SK-N-SH (cell line): ENCODE data around the gene ZNF177. TPM values are rescaled to one million over a fixed set of nuclear protein-coding genes. Genes with fewer than 3 reads are reported as not detected.

ENCODE experiments used
- CTCF ChIA-PET: fragments of 300-600, 350-600 bp; formaldehyde crosslinking; extraction: SDS; loops from one replicate; lab custom pipeline; 2021; lab: Yijun Ruan, JAX
- POLR2A ChIA-PET: fragments of 350-600 bp; sonication (Branson Sonifier 250); formaldehyde crosslinking; extraction: SDS; loops from one replicate; lab custom pipeline; 2020; ENCODE audit warnings: antibody characterized with exemption, inconsistent platforms; lab: Yijun Ruan, JAX
- DNase-seq: peaks from one replicate; pipeline ENCODE4 v3.0.0; 2012
- H2AFZ ChIP-seq: fragments of 200-600 bp; sonication (generic); 2 replicates; pipeline ENCODE4 v1.8.1; 2016; ENCODE audit warnings: antibody characterized with exemption, mild to moderate bottlenecking, low read depth
- H3F3A ChIP-seq: fragments of 200-600 bp; sonication (generic); replicated peaks from 2 replicates; pipeline ENCODE3; 2016; ENCODE audit warnings: antibody characterized with exemption, mild to moderate bottlenecking; ENCODE audit not compliant: insufficient read depth
- H3K27ac ChIP-seq, 2 experiments: fragments of 200-500 bp in 1 of 2; fragments of 200-600 bp in 1 of 2; sonication (Bioruptor generic) in 1 of 2; sonication (generic), shearing (Covaris generic) in 1 of 2; 2 replicates each; pipeline versions ENCODE4 v1.5.1 to v1.6.1; 2014 to 2016; ENCODE audit warnings: low read depth in 2 of 2, inconsistent platforms in 1 of 2, low read length in 1 of 2, mild to moderate bottlenecking in 1 of 2, mixed read lengths in 1 of 2
- H3K27me3 ChIP-seq: fragments of 200-600 bp; sonication (generic), shearing (Covaris generic); 2 replicates; pipeline ENCODE4 v1.6.1; 2016; ENCODE audit warnings: mixed run types; ENCODE audit not compliant: insufficient read depth
- H3K36me3 ChIP-seq, 2 experiments: fragments of 200-500 bp in 1 of 2; fragments of 200-600 bp in 1 of 2; sonication (Bioruptor generic) in 1 of 2; sonication (generic) in 1 of 2; replicated peaks in 1 of 2; 2 replicates each; pipeline versions ENCODE3 to v1.5.1; 2014 to 2016; ENCODE audit warnings: low read length in 1 of 2, mild to moderate bottlenecking in 1 of 2; ENCODE audit not compliant: insufficient read depth in 2 of 2, control insufficient read depth in 1 of 2
- H3K4me1 ChIP-seq, 2 experiments: fragments of 200-500 bp in 1 of 2; fragments of 200-600 bp in 1 of 2; sonication (Bioruptor generic) in 1 of 2; sonication (generic), shearing (Covaris generic) in 1 of 2; 2 replicates each; pipeline versions ENCODE4 v1.5.1 to v1.6.1; 2014 to 2016; ENCODE audit warnings: low read depth in 1 of 2, low read length in 1 of 2, mixed run types in 1 of 2; ENCODE audit not compliant: insufficient read depth in 2 of 2, control insufficient read depth in 1 of 2
- H3K4me2 ChIP-seq: fragments of 200-600 bp; sonication (generic), shearing (Covaris generic); 2 replicates; pipeline ENCODE4 v1.6.1; 2017; ENCODE audit warnings: mixed run types
- H3K4me3 ChIP-seq, 2 experiments: fragments of 200-500 bp in 1 of 2; fragments of 200-600 bp in 1 of 2; sonication (Bioruptor generic) in 1 of 2; sonication (generic), shearing (Covaris generic) in 1 of 2; 2 replicates each; pipeline versions ENCODE4 v1.5.1 to v1.8.1; 2014 to 2016; ENCODE audit warnings: low read depth in 2 of 2, inconsistent platforms in 1 of 2, low read length in 1 of 2, mild to moderate bottlenecking in 1 of 2, mixed read lengths in 1 of 2, moderate library complexity in 1 of 2
- H3K79me2 ChIP-seq: fragments of 200-600 bp; sonication (generic); 2 replicates; pipeline ENCODE4 v1.8.1; 2017; ENCODE audit warnings: mild to moderate bottlenecking; ENCODE audit not compliant: insufficient read depth
- H3K9ac ChIP-seq: fragments of 200-600 bp; sonication (generic); 2 replicates; pipeline ENCODE4 v1.6.1; 2017; ENCODE audit warnings: mixed run types
- H3K9me2 ChIP-seq: fragments of 200-600 bp; sonication (generic); 2 replicates; pipeline ENCODE4 v1.6.1; 2017; ENCODE audit warnings: mixed run types
- H3K9me3 ChIP-seq: fragments of 200-600 bp; sonication (generic); 2 replicates; pipeline ENCODE4 v1.6.1; 2017; ENCODE audit warnings: mixed run types, mild to moderate bottlenecking, moderate library complexity
- H4K20me1 ChIP-seq: fragments of 200-600 bp; sonication (generic); 2 replicates; pipeline ENCODE4 v1.6.1; 2017; ENCODE audit warnings: mild to moderate bottlenecking, mixed run types; ENCODE audit not compliant: insufficient read depth
- CHD2 ChIP-seq: fragments of 150-350 bp; IDR thresholded peaks from 2 replicates; pipeline ENCODE4 v1.6.1; 2018; ENCODE audit warnings: low read length; ENCODE audit not compliant: partially characterized antibody
- ELF1 ChIP-seq: IDR thresholded peaks from 2 replicates; pipeline ENCODE4 v1.4.0; 2012
- FOSL2 ChIP-seq: IDR thresholded peaks from 2 replicates; pipeline ENCODE4 v1.4.0; 2012; ENCODE audit warnings: low read depth, mild to moderate bottlenecking, moderate library complexity, borderline replicate concordance
- FOXJ3 ChIP-seq: sonication (generic); formaldehyde crosslinking; IDR thresholded peaks from 2 replicates; pipeline ENCODE4 v1.5.1; 2020; ENCODE audit warnings: mild to moderate bottlenecking, missing genetic modification reagents
- GABPA ChIP-seq: IDR thresholded peaks from 2 replicates; pipeline ENCODE4 v1.4.0; 2012; ENCODE audit warnings: low read depth, mild to moderate bottlenecking
- GATA2 ChIP-seq: sonication (generic); formaldehyde crosslinking; IDR thresholded peaks from 2 replicates; pipeline ENCODE4 v1.5.0; 2020; ENCODE audit warnings: mild to moderate bottlenecking, missing genetic modification reagents
- JUND ChIP-seq: IDR thresholded peaks from 2 replicates; pipeline ENCODE4 v1.4.0; 2012
- MXI1 ChIP-seq: IDR thresholded peaks from 2 replicates; pipeline ENCODE4 v1.6.1; 2012; ENCODE audit warnings: mild to moderate bottlenecking, low read depth, low read length, improper control_type of control experiment
- RAD21 ChIP-seq: IDR thresholded peaks from 2 replicates; pipeline ENCODE4 v1.6.1; 2012; ENCODE audit warnings: mild to moderate bottlenecking, low read length
- RFX5 ChIP-seq: IDR thresholded peaks from 2 replicates; pipeline ENCODE4 v1.6.1; 2012; ENCODE audit warnings: mild to moderate bottlenecking, improper control_type of control experiment, low read length
- TAF1 ChIP-seq: IDR thresholded peaks from 2 replicates; pipeline ENCODE4 v1.6.1; 2012; ENCODE audit warnings: low read depth, mild to moderate bottlenecking, low read length, moderate library complexity, borderline replicate concordance
- TCF12 ChIP-seq: IDR thresholded peaks from 2 replicates; pipeline ENCODE4 v1.4.0; 2012
- WGBS: methylation state at CpG from one replicate; pipeline ENCODE4 v1.1.6; 2017; ENCODE audit warnings: low lambda C conversion rate; 5-methylcytosine and 5-hydroxymethylcytosine counted together
- polyA plus RNA-seq, 3 experiments: library from polyadenylated mRNA; depleted of rRNA; stranded (reverse); fragments of >200 nt; gene quantifications; 2 replicates each; pipeline ENCODE4 v1.2.3, GENCODE V29; 2012
- TF ChIP-seq, protein P1 (sequence below): fragments of 150-350 bp; IDR thresholded peaks from 2 replicates; pipeline ENCODE4 v1.6.1; 2017; ENCODE audit warnings: antibody characterized with exemption, low read length, low read depth, borderline replicate concordance
- TF ChIP-seq, protein P2 (sequence below): IDR thresholded peaks from 2 replicates; pipeline ENCODE4; 2012
- TF ChIP-seq, protein P3 (sequence below): IDR thresholded peaks from 2 replicates; pipeline ENCODE4 v1.4.0; 2012; ENCODE audit warnings: low read depth, borderline replicate concordance
- TF ChIP-seq, protein P4 (sequence below): IDR thresholded peaks from 2 replicates; pipeline ENCODE4 v1.6.1; 2012; ENCODE audit warnings: mild to moderate bottlenecking, low read depth, low read length, moderate library complexity
- TF ChIP-seq, protein P5 (sequence below): fragments of 200-600 bp; sonication (generic); IDR thresholded peaks from 2 replicates; pipeline ENCODE4 v1.6.1; 2017; ENCODE audit warnings: antibody characterized with exemption, mild to moderate bottlenecking, moderate library complexity
- TF ChIP-seq, protein P6 (sequence below): IDR thresholded peaks from 2 replicates; pipeline ENCODE4 v1.4.0; 2012; ENCODE audit warnings: low read depth
- TF ChIP-seq, protein P7 (sequence below): IDR thresholded peaks from 2 replicates; pipeline ENCODE4 v1.4.0; 2012; ENCODE audit warnings: low read depth, borderline replicate concordance

The ZNF177 gene
- polyA plus RNA-seq, 1 of the 3 experiments (the other 2 are of a cell fraction) = 2.6 TPM

DNA sequence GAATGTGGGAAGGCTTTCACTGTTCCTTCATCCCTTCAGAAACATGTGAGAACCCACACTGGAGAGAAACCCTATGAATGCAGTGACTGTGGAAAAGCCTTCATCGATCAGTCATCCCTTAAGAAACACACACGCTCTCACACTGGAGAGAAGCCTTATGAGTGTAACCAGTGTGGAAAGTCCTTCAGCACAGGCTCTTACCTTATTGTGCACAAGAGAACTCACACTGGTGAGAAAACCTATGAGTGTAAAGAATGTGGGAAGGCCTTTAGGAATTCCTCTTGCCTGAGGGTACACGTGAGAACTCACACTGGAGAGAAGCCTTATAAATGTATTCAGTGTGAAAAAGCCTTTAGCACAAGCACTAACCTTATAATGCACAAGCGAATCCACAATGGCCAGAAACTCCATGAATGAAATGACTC lies 18.6 kb downstream of the ZNF177 start (continued):
- TF ChIP-seq, protein P1, sequence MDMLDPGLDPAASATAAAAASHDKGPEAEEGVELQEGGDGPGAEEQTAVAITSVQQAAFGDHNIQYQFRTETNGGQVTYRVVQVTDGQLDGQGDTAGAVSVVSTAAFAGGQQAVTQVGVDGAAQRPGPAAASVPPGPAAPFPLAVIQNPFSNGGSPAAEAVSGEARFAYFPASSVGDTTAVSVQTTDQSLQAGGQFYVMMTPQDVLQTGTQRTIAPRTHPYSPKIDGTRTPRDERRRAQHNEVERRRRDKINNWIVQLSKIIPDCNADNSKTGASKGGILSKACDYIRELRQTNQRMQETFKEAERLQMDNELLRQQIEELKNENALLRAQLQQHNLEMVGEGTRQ = no peak
- TF ChIP-seq RFX5 = no peak
- TF ChIP-seq TCF12 = no peak
- no peak for TF ChIP-seq GABPA

DNA sequence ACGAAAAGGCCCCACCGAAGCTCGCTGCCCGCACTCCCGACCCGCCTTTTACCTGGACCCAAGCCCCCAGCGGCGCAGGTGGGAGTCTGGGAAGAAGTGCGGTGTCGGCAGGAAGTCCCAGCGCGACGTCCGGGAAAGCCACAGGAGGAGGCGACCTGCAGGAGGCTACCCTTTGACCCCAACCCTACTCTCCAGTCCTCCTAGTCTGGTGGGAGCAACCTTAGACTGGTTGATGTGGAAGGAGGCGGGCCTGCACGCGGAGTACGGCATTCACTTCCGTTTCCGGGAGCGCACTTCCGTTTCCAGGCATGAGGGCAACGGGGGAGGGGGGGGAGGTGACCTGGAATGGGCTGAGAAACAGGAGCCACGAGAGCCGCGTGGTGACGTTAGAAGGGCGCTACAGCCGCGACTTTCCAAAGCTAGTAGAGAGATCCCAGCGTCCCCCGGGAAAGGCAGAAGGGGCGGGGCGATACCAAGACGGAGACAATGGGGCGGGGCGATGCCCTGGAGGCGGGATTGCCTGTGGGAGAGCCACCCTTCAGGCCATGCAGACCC lies 44.1 kb downstream of the ZNF177 start:
- H3K9me2 ChIP-seq = no peaks in the 10 kb centered on the region
- H3K27me3 ChIP-seq = no peaks in the 10 kb centered on the region
- WGBS = 14% methylated on average over 25 of the region's 39 CpGs
- TF ChIP-seq, protein P2, sequence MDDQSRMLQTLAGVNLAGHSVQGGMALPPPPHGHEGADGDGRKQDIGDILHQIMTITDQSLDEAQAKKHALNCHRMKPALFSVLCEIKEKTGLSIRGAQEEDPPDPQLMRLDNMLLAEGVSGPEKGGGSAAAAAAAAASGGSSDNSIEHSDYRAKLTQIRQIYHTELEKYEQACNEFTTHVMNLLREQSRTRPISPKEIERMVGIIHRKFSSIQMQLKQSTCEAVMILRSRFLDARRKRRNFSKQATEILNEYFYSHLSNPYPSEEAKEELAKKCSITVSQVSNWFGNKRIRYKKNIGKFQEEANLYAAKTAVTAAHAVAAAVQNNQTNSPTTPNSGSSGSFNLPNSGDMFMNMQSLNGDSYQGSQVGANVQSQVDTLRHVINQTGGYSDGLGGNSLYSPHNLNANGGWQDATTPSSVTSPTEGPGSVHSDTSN = no peak
- TF ChIP-seq ELF1 = peak; percentile 47
- TF ChIP-seq, protein P3, sequence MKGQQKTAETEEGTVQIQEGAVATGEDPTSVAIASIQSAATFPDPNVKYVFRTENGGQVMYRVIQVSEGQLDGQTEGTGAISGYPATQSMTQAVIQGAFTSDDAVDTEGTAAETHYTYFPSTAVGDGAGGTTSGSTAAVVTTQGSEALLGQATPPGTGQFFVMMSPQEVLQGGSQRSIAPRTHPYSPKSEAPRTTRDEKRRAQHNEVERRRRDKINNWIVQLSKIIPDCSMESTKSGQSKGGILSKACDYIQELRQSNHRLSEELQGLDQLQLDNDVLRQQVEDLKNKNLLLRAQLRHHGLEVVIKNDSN = no peak
- TF ChIP-seq, protein P4, sequence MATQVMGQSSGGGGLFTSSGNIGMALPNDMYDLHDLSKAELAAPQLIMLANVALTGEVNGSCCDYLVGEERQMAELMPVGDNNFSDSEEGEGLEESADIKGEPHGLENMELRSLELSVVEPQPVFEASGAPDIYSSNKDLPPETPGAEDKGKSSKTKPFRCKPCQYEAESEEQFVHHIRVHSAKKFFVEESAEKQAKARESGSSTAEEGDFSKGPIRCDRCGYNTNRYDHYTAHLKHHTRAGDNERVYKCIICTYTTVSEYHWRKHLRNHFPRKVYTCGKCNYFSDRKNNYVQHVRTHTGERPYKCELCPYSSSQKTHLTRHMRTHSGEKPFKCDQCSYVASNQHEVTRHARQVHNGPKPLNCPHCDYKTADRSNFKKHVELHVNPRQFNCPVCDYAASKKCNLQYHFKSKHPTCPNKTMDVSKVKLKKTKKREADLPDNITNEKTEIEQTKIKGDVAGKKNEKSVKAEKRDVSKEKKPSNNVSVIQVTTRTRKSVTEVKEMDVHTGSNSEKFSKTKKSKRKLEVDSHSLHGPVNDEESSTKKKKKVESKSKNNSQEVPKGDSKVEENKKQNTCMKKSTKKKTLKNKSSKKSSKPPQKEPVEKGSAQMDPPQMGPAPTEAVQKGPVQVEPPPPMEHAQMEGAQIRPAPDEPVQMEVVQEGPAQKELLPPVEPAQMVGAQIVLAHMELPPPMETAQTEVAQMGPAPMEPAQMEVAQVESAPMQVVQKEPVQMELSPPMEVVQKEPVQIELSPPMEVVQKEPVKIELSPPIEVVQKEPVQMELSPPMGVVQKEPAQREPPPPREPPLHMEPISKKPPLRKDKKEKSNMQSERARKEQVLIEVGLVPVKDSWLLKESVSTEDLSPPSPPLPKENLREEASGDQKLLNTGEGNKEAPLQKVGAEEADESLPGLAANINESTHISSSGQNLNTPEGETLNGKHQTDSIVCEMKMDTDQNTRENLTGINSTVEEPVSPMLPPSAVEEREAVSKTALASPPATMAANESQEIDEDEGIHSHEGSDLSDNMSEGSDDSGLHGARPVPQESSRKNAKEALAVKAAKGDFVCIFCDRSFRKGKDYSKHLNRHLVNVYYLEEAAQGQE = no peak
- no peak for TF ChIP-seq FOSL2
- TF ChIP-seq JUND = no peak
- no peak for TF ChIP-seq FOXJ3
- TF ChIP-seq, protein P5, sequence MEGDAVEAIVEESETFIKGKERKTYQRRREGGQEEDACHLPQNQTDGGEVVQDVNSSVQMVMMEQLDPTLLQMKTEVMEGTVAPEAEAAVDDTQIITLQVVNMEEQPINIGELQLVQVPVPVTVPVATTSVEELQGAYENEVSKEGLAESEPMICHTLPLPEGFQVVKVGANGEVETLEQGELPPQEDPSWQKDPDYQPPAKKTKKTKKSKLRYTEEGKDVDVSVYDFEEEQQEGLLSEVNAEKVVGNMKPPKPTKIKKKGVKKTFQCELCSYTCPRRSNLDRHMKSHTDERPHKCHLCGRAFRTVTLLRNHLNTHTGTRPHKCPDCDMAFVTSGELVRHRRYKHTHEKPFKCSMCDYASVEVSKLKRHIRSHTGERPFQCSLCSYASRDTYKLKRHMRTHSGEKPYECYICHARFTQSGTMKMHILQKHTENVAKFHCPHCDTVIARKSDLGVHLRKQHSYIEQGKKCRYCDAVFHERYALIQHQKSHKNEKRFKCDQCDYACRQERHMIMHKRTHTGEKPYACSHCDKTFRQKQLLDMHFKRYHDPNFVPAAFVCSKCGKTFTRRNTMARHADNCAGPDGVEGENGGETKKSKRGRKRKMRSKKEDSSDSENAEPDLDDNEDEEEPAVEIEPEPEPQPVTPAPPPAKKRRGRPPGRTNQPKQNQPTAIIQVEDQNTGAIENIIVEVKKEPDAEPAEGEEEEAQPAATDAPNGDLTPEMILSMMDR = no peak
- peak; percentile 91 for TF ChIP-seq GABPA
- TF ChIP-seq TAF1 = no peak
- 0 out of 2 replicates have a peak, but pooled peaks have one; percentile 30 for TF ChIP-seq MXI1
- TF ChIP-seq, protein P6, sequence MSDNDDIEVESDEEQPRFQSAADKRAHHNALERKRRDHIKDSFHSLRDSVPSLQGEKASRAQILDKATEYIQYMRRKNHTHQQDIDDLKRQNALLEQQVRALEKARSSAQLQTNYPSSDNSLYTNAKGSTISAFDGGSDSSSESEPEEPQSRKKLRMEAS = peak; percentile 74
- TF ChIP-seq GATA2 (CRISPR knock-in tag) = no peak
- peak; percentile 24 for TF ChIP-seq CHD2
- TF ChIP-seq, protein P7, sequence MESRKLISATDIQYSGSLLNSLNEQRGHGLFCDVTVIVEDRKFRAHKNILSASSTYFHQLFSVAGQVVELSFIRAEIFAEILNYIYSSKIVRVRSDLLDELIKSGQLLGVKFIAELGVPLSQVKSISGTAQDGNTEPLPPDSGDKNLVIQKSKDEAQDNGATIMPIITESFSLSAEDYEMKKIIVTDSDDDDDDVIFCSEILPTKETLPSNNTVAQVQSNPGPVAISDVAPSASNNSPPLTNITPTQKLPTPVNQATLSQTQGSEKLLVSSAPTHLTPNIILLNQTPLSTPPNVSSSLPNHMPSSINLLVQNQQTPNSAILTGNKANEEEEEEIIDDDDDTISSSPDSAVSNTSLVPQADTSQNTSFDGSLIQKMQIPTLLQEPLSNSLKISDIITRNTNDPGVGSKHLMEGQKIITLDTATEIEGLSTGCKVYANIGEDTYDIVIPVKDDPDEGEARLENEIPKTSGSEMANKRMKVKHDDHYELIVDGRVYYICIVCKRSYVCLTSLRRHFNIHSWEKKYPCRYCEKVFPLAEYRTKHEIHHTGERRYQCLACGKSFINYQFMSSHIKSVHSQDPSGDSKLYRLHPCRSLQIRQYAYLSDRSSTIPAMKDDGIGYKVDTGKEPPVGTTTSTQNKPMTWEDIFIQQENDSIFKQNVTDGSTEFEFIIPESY = no peak
- no peak for TF ChIP-seq TCF12
- TF ChIP-seq RAD21 = no peak
- DNase-seq = peak; percentile 84
- H3K79me2 ChIP-seq = no peaks in the 10 kb centered on the region
- H3F3A ChIP-seq = no peaks in the 10 kb centered on the region
- peak overlapping the region; percentile 44 to 53 for H3K4me3 ChIP-seq
- H4K20me1 ChIP-seq = no peaks in the 10 kb centered on the region
- H3K9ac ChIP-seq = no peak overlapping the region
- H3K4me2 ChIP-seq = peak overlapping the region; percentile 50
- peak overlapping the region; percentile 78 for H2AFZ ChIP-seq
- POLR2A ChIA-PET = no interaction called here
- no peaks in the 10 kb centered on the region; a peak in 1 of 4 replicates for H3K4me1 ChIP-seq
- H3K36me3 ChIP-seq = peaks cover 0 to 5% of the 10 kb centered on the region in 2 experiments
- H3K27ac ChIP-seq = no peak overlapping the region
- peaks cover 14% of the 10 kb centered on the region; the same call in 1 of the 2 replicates for H3K9me3 ChIP-seq
- CTCF ChIA-PET = interaction anchor here (1.7 kb wide), 1 partner anchor 37 kb away, joined by 4 read pairs; no protein-coding TSS in a partner anchor
